GM21360 (cell line): ENCODE data around the gene KCNJ9.
"Not testable (repeated sequence)": the region's sequence is repeated elsewhere in the genome, so short reads cannot be mapped to it uniquely, and the experiment has no call there.

Experiments
- ATAC-seq: cut with Tn5 transposase; IDR thresholded peaks from one replicate; pipeline ENCODE4 v1.9.1; 2021; ENCODE audit warnings: mild to moderate bottlenecking, moderate library complexity; ENCODE audit not compliant: unreplicated experiment

The KCNJ9 gene

DNA sequence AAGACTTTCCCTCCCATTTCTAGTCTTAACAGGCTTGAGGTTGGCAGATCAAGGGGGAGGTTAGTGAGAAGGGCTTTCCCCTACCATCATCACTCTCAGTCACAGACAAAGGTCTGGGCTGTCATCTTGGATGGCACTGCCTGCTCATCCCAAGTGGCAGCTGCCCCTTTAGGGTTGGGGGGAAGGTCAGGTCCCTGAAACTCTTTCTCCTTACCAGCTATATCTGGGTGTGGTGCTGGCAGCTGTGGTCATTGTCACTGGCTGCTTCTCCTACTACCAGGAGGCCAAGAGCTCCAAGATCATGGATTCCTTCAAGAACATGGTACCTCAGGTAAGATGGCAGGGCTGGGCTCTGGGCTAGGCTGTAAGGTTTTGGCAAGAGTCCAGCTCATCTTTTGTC is 42.4 kb downstream of the KCNJ9 start:
- no peak for ATAC-seq

GRCh38 chr1:160124705-160125478 is 43.6 kb downstream of the KCNJ9 start:
- no peak for ATAC-seq

DNA sequence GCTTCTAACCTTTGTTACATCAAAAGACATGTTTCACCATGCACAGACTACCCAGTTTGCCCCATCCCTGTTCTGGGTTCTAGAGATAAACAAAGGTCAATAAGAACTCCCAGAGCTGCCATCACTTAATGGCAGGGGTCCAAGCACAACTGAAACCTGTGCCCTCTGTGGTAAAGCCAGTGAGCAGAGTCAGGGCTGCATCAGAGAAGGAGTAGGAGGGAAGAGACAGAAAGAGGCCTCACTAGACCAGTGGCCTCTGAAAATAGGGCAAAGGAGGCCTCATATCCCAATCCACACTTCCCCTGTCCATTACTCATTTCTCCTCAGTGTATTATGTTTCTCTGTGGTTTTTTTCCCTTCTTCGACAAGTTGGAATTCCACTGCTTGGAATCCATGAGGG is 44.4 kb downstream of the KCNJ9 start:
- no peak for ATAC-seq

DNA sequence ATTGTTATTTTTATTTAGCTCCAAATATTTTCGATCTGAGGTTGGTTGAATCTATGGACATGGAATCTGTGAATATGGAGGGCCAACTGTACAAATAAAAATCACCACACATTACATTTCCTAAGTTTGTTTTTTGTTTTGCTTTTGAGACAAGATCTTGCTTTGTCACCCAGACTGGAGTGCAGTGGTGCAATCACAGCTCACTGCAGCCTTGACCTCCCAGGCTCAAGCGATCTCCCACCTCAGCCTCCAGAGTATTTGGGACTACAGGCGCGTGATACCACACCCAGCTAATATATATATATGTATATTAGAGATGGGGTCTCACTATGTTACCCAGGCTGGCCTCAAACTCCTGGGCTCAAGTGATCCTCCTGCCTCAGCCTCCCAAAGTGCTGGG is 45.0 kb downstream of the KCNJ9 start:
- not testable (repeated sequence) for ATAC-seq

DNA sequence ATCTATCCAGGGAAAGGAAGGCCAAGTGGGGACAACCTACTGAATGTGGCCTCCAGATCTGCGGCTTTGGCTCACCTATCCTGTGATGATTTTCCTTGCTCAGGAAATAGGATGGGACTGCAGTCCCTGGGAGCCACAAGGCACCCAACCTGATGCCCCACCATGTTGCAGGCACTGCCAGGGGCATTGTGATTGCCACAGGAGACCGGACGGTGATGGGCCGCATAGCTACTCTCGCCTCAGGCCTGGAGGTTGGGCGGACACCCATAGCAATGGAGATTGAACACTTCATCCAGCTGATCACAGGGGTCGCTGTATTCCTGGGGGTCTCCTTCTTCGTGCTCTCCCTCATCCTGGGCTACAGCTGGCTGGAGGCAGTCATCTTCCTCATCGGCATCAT is 46.0 kb downstream of the KCNJ9 start:
- no peak for ATAC-seq

DNA sequence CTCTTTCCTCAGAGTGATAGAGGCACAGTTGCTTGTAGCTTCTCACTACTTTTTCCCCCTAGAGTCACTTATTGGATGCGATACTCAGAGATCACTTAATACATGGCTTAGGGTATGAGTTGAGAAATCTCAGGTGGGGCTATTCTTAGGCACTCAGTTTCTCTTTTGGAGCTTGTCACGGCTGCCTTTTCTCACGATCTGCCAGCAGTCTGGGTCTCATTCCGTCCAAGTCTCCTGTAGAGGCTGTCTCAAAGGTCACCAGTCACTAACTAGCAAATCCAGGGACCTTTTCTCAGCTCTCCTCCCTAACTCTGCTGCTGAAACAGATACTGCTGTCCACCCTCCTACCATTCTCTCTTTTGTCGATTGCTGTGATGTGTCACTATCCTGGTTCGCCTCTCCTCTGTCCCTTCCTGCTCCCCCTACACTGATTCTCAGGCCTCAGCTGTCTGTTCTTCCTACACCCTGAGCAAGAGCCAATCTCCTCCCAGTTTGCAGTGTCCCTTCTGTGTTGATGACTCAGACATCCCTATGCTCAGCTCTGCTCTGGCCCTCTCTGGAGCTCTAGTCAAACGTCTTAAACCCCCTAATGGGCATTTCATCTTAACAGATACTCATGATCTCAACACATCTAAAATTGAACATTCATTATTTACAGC is 46.7 kb downstream of the KCNJ9 start:
- no peak for ATAC-seq

- ATAC-seq = no peak
These were observed 47.3 kb downstream of the KCNJ9 start for GRCh38 chr1:160128636-160129035.

DNA sequence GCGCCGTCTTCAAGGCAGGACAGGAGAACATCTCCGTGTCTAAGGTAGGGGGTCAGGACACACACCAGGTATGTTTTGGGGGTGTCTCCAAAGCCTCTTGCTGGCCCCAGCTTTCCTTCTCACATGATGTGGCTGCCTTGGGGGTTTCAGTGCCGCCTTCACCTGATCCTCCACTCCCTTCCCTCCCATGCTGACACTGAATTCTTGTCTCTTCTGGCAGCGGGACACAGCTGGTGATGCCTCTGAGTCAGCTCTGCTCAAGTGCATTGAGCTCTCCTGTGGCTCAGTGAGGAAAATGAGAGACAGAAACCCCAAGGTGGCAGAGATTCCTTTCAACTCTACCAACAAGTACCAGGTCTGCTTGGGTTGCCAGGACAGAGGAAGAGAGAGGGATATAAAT is 47.7 kb downstream of the KCNJ9 start:
- ATAC-seq = no peak

- ATAC-seq = no peak
These were observed 48.2 kb downstream of the KCNJ9 start for GRCh38 chr1:160129558-160129957.

DNA sequence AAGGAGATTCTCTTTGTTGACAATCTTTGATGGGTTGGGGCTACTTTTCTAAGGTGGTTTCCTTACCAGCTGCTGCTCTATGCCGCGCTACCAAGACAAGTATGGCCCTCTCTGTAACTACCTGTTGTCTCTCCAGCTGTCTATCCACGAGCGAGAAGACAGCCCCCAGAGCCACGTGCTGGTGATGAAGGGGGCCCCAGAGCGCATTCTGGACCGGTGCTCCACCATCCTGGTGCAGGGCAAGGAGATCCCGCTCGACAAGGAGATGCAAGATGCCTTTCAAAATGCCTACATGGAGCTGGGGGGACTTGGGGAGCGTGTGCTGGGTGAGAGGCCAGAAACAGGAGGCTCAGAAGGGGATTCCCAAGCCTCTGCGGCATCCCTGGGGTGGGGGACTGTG is 48.6 kb downstream of the KCNJ9 start:
- no peak for ATAC-seq

DNA sequence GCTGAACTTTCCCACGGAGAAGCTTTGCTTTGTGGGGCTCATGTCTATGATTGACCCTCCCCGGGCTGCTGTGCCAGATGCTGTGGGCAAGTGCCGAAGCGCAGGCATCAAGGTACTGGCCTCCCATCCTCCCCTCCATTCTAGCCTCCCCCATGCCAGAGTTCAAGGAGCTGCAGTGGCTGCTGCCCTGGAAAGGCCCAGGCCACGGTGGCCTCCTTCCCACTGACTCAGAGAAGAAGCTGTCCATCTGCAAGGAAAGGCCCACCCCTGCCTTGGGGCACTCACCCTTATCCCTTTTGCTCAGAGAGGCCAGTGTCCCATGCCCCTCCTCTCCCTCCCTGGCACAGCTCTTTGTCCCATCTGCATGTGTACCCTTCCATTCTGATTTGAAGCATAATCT is 49.1 kb downstream of the KCNJ9 start:
- ATAC-seq = no peak

GRCh38 chr1:160130939-160131338 is 49.6 kb downstream of the KCNJ9 start:
- no peak for ATAC-seq

- no peak for ATAC-seq
These were observed 50.6 kb downstream of the KCNJ9 start for GRCh38 chr1:160131803-160132565.

GRCh38 chr1:160133990-160134770 is 52.8 kb downstream of the KCNJ9 start:
- no peak for ATAC-seq

DNA sequence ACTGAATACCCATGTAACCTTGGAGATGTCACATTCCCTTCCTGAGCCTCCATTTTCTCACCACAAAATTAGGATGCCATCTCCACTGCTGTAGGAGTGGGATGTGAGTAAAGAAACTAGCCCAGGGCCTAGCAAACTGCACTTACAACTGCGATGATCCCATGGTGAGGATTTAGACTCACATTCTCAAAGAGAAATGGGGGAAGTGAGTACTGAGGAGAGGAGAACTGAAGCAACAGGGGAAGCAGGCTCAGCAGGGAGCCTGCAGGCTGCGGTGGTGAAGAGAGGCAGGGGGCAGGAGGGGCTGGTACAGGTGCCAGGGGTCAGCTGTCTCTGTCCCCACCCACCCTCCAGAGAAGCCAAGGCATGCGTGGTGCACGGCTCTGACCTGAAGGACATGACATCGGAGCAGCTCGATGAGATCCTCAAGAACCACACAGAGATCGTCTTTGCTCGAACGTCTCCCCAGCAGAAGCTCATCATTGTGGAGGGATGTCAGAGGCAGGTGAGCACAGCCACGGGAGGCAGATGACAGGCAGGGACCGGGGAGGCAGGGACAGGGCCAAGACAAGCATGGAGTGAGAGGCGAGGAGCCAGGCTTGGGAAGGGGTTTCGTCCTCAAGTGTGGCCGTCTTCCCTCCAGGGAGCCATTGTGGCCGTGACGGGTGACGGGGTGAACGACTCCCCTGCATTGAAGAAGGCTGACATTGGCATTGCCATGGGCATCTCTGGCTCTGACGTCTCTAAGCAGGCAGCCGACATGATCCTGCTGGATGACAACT is 53.6 kb downstream of the KCNJ9 start:
- no peak for ATAC-seq

DNA sequence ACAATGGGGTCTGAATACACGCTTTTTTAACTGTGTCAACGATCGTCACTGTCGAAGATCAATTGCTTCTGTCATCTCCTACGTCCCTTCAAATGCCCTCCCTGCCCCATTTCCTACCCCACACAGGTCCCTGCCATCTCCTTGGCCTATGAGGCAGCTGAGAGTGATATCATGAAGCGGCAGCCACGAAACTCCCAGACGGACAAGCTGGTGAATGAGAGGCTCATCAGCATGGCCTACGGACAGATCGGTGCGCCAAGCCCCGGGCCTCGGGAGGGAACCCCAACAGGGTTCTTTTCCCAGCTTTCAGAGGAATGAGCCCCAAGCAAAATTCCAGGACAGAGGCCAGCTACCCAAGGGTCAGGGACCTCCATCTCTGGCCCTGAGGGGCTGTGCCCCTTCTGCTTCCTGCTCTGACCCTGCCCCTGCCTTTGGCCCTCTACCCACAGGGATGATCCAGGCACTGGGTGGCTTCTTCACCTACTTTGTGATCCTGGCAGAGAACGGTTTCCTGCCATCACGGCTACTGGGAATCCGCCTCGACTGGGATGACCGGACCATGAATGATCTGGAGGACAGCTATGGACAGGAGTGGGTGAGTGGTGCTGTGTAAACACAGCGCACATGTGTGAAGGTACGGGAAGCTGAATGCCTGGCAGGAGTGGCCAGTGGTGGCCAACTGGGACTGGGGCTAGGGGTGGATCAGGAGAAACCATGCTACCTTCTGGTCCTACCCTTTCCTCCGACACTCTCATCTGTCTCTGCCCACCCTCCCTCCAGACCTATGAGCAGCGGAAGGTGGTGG is 55.0 kb downstream of the KCNJ9 start:
- no peak for ATAC-seq

DNA sequence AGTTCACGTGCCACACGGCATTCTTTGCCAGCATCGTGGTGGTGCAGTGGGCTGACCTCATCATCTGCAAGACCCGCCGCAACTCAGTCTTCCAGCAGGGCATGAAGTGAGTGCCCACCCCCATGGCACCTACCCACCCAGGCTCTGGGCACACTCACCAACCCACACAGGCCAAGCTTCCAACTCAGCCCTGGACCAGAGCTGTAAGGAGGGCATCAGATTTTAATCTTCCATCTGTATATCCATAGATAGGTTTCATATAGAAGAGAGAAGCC is 55.5 kb downstream of the KCNJ9 start:
- ATAC-seq = no peak

- ATAC-seq = no peak
These were observed 56.0 kb downstream of the KCNJ9 start for GRCh38 chr1:160137216-160137862.

- no peak for ATAC-seq
These were observed 58.5 kb downstream of the KCNJ9 start for GRCh38 chr1:160139840-160140239.
